HG03139 (cell line): ENCODE measurements around the gene SKIDA1.

Experiments used
- ATAC-seq: cut with Tn5 transposase; IDR thresholded peaks from one replicate; pipeline ENCODE4 v1.9.1; 2021; ENCODE audit not compliant: unreplicated experiment

SKIDA1 gene

GRCh38 chr10:21487416-21488180 lies 37.9 kb downstream of the SKIDA1 start:
- no peak for ATAC-seq

GRCh38 chr10:21482821-21483220 lies 42.7 kb downstream of the SKIDA1 start:
- ATAC-seq: no peak

GRCh38 chr10:21481407-21481806 lies 44.1 kb downstream of the SKIDA1 start:
- no peak for ATAC-seq

GRCh38 chr10:21479570-21480315 lies 45.7 kb downstream of the SKIDA1 start:
- no peak for ATAC-seq

- no peak for ATAC-seq
These were observed 50.1 kb downstream of the SKIDA1 start for GRCh38 chr10:21475393-21475792.

GRCh38 chr10:21473541-21473940 lies 51.9 kb downstream of the SKIDA1 start:
- no peak for ATAC-seq

- ATAC-seq: no peak
These were observed 52.3 kb downstream of the SKIDA1 start for GRCh38 chr10:21473135-21473534.

- no peak for ATAC-seq
These were observed 57.4 kb downstream of the SKIDA1 start for GRCh38 chr10:21468086-21468485.

- no peak for ATAC-seq
These were observed 57.8 kb downstream of the SKIDA1 start for GRCh38 chr10:21467633-21468032.

GRCh38 chr10:21464134-21464533 lies 61.3 kb downstream of the SKIDA1 start:
- ATAC-seq: no peak
